ENCODE measurements around the gene CHD3. TPM values are rescaled to one million over a fixed set of nuclear protein-coding genes. Genes with fewer than 3 reads are reported as not detected.

Gene CHD3
- total and polyA plus RNA-seq, 8 donors: 35.9 to 143 (median 45.3) TPM

- Histone ChIP-seq H3K36me3 (peaks cover 0 to 8% (median 0%) of the 10 kb centered on the region in 3 donors), H3K27ac (peak overlapping the region in 3 of 4 donors; percentile 55 to 97 (median 94))
- intact Hi-C loops (cut with DNase I): no loop called here
Observed at GRCh38 chr17:7883781-7884386, 4.7 kb upstream of the CHD3 start.

GRCh38 chr17:7884581-7885366 lies 3.8 kb upstream of the CHD3 start:
- peak overlapping the region; percentile 80 to 97 (median 88) for H3K27ac ChIP-seq
- DNase-seq: peak in 3 of 6 donors; percentile 23 to 73 (median 51)
- no peak for TF ChIP-seq CTCF (IDR thresholded peaks at IDR 0.05)
- intact Hi-C loops (cut with DNase I): no loop called here
- WGBS, 2 donors: 0 to 4% methylated on average over 22 to 79 of the region's 100 CpGs
- H3K9me3 ChIP-seq: no peaks in the 10 kb centered on the region
- peak overlapping the region; percentile 77 to 84 (median 82) for H3K4me3 ChIP-seq
- H3K27me3 ChIP-seq: no peaks in the 10 kb centered on the region
- peak in 1 of 4 donors; percentile 16 for ATAC-seq
- H3K4me1 ChIP-seq: peaks cover 22 to 33% (median 24%) of the 10 kb centered on the region in 3 donors
- no peak for FAIRE-seq
- H3K36me3 ChIP-seq: peaks cover 0 to 8% (median 0%) of the 10 kb centered on the region in 3 donors

More at GRCh38 chr17:7883781-7884386, 4.7 kb upstream of the CHD3 start:
- TF ChIP-seq CTCF (IDR thresholded peaks at IDR 0.05): no peak
- Histone ChIP-seq H3K9me3 (no peaks in the 10 kb centered on the region), H3K4me1 (peaks cover 16 to 24% (median 17%) of the 10 kb centered on the region in 3 donors), H3K4me3 (peak overlapping the region in 2 of 4 donors; percentile 84), H3K27me3 (no peaks in the 10 kb centered on the region)
- FAIRE-seq: no peak
- no peak for DNase-seq
- no peak for ATAC-seq
- WGBS, 2 donors: 7% methylated on average over 3 of the region's 3 CpGs

GRCh38 chr17:7885367-7886226 lies 3.0 kb upstream of the CHD3 start:
- Histone ChIP-seq H3K4me1 (peaks cover 25 to 38% (median 26%) of the 10 kb centered on the region in 3 donors), H3K4me3 (peak overlapping the region; percentile 77 to 84 (median 82))
- FAIRE-seq: no peak

More at GRCh38 chr17:7885367-7886226, 3.0 kb upstream of the CHD3 start:
- Histone ChIP-seq H3K27me3 (no peaks in the 10 kb centered on the region), H3K27ac (peak overlapping the region; percentile 80 to 97 (median 88)), H3K9me3 (no peaks in the 10 kb centered on the region), H3K36me3 (peaks cover 0 to under 1% (median 0%) of the 10 kb centered on the region in 3 donors)
- ATAC-seq (peak in 3 of 4 donors; percentile 0 to 9 (median 4)), DNase-seq (peak; percentile 49 to 84 (median 70))
- intact Hi-C loops (cut with DNase I): no loop called here
- TF ChIP-seq CTCF (IDR thresholded peaks at IDR 0.05): no peak
- 0 to 1% methylated on average over 35 to 64 of the region's 64 CpGs for WGBS, 2 donors

All from pancreas (tissue), 10 donors.